GM19043 (cell line): ENCODE data around the gene CASTOR1.

Experiments used
- ATAC-seq: cut with Tn5 transposase; IDR thresholded peaks from one replicate; pipeline ENCODE4 v1.9.1; 2021; ENCODE audit warnings: low read depth; ENCODE audit not compliant: unreplicated experiment

Gene CASTOR1

GRCh38 chr22:30286331-30286730, 3.0 kb downstream of the CASTOR1 start:
- no peak for ATAC-seq

- no peak for ATAC-seq
Observed at GRCh38 chr22:30285846-30286200, 3.5 kb downstream of the CASTOR1 start.

- no peak for ATAC-seq
Observed at GRCh38 chr22:30285176-30285845, 4.0 kb downstream of the CASTOR1 start.

GRCh38 chr22:30284666-30285065, 4.6 kb downstream of the CASTOR1 start:
- no peak for ATAC-seq

- ATAC-seq: no peak
Observed at GRCh38 chr22:30284172-30284571, 5.1 kb downstream of the CASTOR1 start.

- no peak for ATAC-seq
Observed at GRCh38 chr22:30283342-30283741, 6.0 kb downstream of the CASTOR1 start.

- ATAC-seq: no peak
Observed at GRCh38 chr22:30282616-30283046, 6.7 kb downstream of the CASTOR1 start.

- no peak for ATAC-seq
Observed at GRCh38 chr22:30280505-30280904, 8.8 kb downstream of the CASTOR1 start.

- ATAC-seq: no peak
Observed at GRCh38 chr22:30279932-30280331, 9.4 kb downstream of the CASTOR1 start.

GRCh38 chr22:30279046-30279788, 10.1 kb downstream of the CASTOR1 start:
- ATAC-seq: no peak

- ATAC-seq: no peak
Observed at GRCh38 chr22:30277547-30278344, 11.6 kb downstream of the CASTOR1 start.

GRCh38 chr22:30276039-30276438, 13.3 kb downstream of the CASTOR1 start:
- no peak for ATAC-seq

GRCh38 chr22:30275625-30276024, 13.7 kb downstream of the CASTOR1 start:
- ATAC-seq: no peak

GRCh38 chr22:30274437-30274812, 14.9 kb downstream of the CASTOR1 start:
- ATAC-seq: no peak

GRCh38 chr22:30273711-30274436, 15.4 kb downstream of the CASTOR1 start:
- ATAC-seq: no peak

- ATAC-seq: no peak
Observed at GRCh38 chr22:30272781-30273601, 16.3 kb downstream of the CASTOR1 start.

GRCh38 chr22:30270832-30271231, 18.5 kb downstream of the CASTOR1 start:
- ATAC-seq: no peak

GRCh38 chr22:30268331-30268730, 21.0 kb downstream of the CASTOR1 start:
- ATAC-seq: no peak

- ATAC-seq: no peak
Observed at GRCh38 chr22:30267382-30268302, 21.7 kb downstream of the CASTOR1 start.
